ENCODE results near the gene NSD1. TPM values are rescaled to one million over a fixed set of nuclear protein-coding genes. Genes with fewer than 3 reads are reported as not detected.
A peak's percentile ranks its signal among the peaks of the same experiment; 100 is the strongest.

The NSD1 gene
- total and polyA plus RNA-seq, 9 of the 15 experiments (the other 6 are each of a cell fraction or from before 2014, with no cell fraction given) = 3.8 to 51.0 (median 24.7) TPM

GRCh38 chr5:177329883-177330282 is 196.3 kb downstream of the NSD1 start:
- H3K4me1 ChIP-seq (replicated peaks in 1 of 2; ENCODE audit: control insufficient read depth in 2 of 2, insufficient read depth in 2 of 2, low read length in 2 of 2) = peaks cover 0 to 7% of the 10 kb centered on the region in 2 experiments; a peak in 1 of 5 replicates
- no peak overlapping the region for H3K4me2 ChIP-seq (ENCODE audit: insufficient read depth, low read length)
- intact Hi-C loops (cut with micrococcal nuclease) (no loop called here), in situ Hi-C loops (cut with MboI) (no loop called here)
- H3K9ac ChIP-seq (ENCODE audit: insufficient read depth in 1 of 2, low read depth in 2 of 2, low read length in 2 of 2) = no peak overlapping the region
- CTCF ChIA-PET (ENCODE audit: low intra/inter-chr PET ratio) = no interaction called here
- FAIRE-seq (no peak), DNase-seq (ENCODE audit: extremely low read depth in 1 of 4, low spot score in 3 of 4) (no peak), ATAC-seq (no peak)
- no peaks in the 10 kb centered on the region for H3K79me2 ChIP-seq (ENCODE audit: control insufficient read depth, insufficient read depth, low read length)
- peaks cover 65% of the 10 kb centered on the region; the same call in 2 of the 3 replicates for H3K36me3 ChIP-seq (ENCODE audit: control insufficient read depth, insufficient read depth, low read length)
- no peak overlapping the region for H2AFZ ChIP-seq (ENCODE audit: low read depth, low read length)
- no peak overlapping the region for H3K4me3 ChIP-seq
- no peaks in the 10 kb centered on the region for H4K20me1 ChIP-seq (replicated peaks; ENCODE audit: control insufficient read depth, insufficient read depth, low read length)
- POLR2A ChIA-PET = no interaction called here
- H3K27me3 ChIP-seq (ENCODE audit: control insufficient read depth in 2 of 2, insufficient read depth in 2 of 2, low read length in 2 of 2) = no peaks in the 10 kb centered on the region
- 91% methylated on average over 6 of the region's 6 CpGs for WGBS (ENCODE audit: insufficient coverage, low coverage, missing lambda C conversion rate)
- no peaks in the 10 kb centered on the region for H3K9me1 ChIP-seq (ENCODE audit: control insufficient read depth, insufficient read depth, low read length)
- no TSS peak for BruUV-seq (replicated peaks)
- H3K9me3 ChIP-seq (replicated peaks; ENCODE audit: control insufficient read depth, insufficient read depth, low read depth, low read length) = no peaks in the 10 kb centered on the region
- no peak overlapping the region for H3K27ac ChIP-seq (ENCODE audit: extremely low read depth, low read depth, low read length)
- TF ChIP-seq TAF1 (IDR thresholded peaks at IDR 0.05; ENCODE audit: control insufficient read depth, extremely low read depth, insufficient read depth, low read length, severe bottlenecking) = no peak

DNA sequence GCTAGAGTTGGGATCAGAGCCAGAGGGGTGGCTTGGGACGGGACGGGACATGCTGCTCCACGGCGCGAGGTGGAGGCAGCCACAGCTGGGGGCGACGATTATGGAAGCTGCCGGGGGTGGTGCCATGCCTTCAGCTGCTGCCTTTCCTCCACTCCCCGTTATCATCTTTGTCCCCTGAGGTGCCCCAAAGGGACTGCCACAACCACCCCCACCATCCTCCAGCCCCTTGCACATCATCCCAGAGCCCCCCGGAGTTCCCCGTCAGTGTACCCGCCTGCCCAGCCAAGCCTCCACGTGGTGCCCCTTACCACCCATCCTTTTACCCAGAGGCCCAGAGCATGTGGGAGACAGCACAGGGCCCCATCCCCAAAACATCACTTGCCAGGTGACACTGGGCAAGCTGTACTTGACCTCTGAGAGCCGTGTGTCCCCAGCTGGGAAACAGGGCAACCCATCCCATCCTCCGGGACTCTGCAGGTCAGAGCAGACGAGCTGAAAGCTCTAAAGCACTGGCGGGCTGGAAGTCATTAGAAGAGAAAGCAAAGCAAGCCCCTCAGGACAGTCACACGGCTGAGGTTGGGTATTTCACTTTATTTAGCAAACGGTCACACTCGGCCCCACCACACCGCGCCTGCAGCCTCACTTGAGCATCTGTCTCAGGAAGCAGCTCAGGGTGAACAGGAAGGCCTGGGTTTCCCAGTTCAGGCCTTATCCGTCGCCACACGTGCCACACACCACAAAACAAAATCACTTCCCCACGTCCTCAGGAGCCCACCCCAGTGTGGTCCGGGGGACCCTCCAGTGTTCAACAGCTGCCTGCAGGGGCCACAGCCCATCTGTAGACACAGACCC is 197.6 kb downstream of the NSD1 start:
- CTCF ChIA-PET (ENCODE audit: low intra/inter-chr PET ratio) = no interaction called here
- POLR2A ChIA-PET = interaction anchor here (0.7 to 1.0 kb wide), 3 partner anchors 9 to 338 kb away, joined by 3 read pairs; no protein-coding TSS in a partner anchor
- Histone ChIP-seq H3K4me3 (no peak overlapping the region), H3K27ac (ENCODE audit: extremely low read depth, low read depth, low read length) (no peak overlapping the region), H2AFZ (ENCODE audit: low read depth, low read length) (no peak overlapping the region), H3K4me2 (ENCODE audit: insufficient read depth, low read length) (no peak overlapping the region), H3K27me3 (ENCODE audit: control insufficient read depth in 2 of 2, insufficient read depth in 2 of 2, low read length in 2 of 2) (no peaks in the 10 kb centered on the region), H3K9me1 (ENCODE audit: control insufficient read depth, insufficient read depth, low read length) (no peaks in the 10 kb centered on the region), H3K9ac (ENCODE audit: insufficient read depth in 1 of 2, low read depth in 2 of 2, low read length in 2 of 2) (peak overlapping the region in 1 of 2 experiments; percentile 55; a peak in 2 of 4 replicates), H3K36me3 (ENCODE audit: control insufficient read depth, insufficient read depth, low read length) (peaks cover 74% of the 10 kb centered on the region; the same call in 2 of the 3 replicates), H3K9me3 (replicated peaks; ENCODE audit: control insufficient read depth, insufficient read depth, low read depth, low read length) (no peaks in the 10 kb centered on the region), H3K4me1 (replicated peaks in 1 of 2; ENCODE audit: control insufficient read depth in 2 of 2, insufficient read depth in 2 of 2, low read length in 2 of 2) (peaks cover 0 to 7% of the 10 kb centered on the region in 2 experiments; a peak in 1 of 5 replicates), H4K20me1 (replicated peaks; ENCODE audit: control insufficient read depth, insufficient read depth, low read length) (no peaks in the 10 kb centered on the region), H3K79me2 (ENCODE audit: control insufficient read depth, insufficient read depth, low read length) (no peaks in the 10 kb centered on the region)
- DNase-seq (ENCODE audit: extremely low read depth in 1 of 4, low spot score in 3 of 4) (no peak), FAIRE-seq (no peak), ATAC-seq (no peak)
- BruUV-seq (replicated peaks) = no TSS peak
- 0 out of 2 replicates have a peak, but pooled peaks have one; percentile 4 for TF ChIP-seq POLR2G (IDR thresholded peaks at IDR 0.05; ENCODE audit: low read depth, low read length)
- TF ChIP-seq EWSR1 (IDR thresholded peaks at IDR 0.05; ENCODE audit: borderline replicate concordance, low read depth, partially characterized antibody) = no peak
- intact Hi-C loops (cut with micrococcal nuclease) = no loop called here
- in situ Hi-C loops (cut with MboI) = no loop called here
- 86% methylated on average over 23 of the region's 27 CpGs for WGBS (ENCODE audit: insufficient coverage, low coverage, missing lambda C conversion rate)

Measured in K562 (cell line).